Activated T-helper 1 cell treated with Interleukin-2 at 50 U/mL for 16 hours (primary cell): ENCODE results near the gene PRKN.

Source experiments
- DNase-seq: peaks from one replicate; pipeline ENCODE4 v3.0.0-alpha.2; 2020; ENCODE audit warnings: low read depth

Gene PRKN

DNA sequence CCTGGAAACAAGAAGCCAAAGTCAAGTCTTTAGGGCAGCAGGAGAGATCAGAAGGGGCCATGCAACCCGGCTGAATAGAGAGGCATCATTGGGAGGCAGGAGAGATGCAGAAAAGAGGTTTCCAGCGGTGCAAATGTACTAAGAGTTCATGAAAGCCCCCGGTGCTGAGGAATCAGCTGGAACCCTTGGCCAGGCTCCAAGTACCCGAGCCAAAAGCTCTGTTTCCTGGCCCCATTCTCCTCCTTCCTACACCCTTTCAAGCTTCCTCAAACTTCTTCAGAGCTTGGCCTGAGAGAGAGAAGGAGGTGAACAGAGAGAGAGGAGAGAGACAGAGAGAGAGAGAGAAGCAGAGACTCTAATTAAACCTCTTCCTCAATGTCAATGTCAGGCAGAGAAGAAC is 433.5 kb downstream of the PRKN start:
- DNase-seq = no peak

DNA sequence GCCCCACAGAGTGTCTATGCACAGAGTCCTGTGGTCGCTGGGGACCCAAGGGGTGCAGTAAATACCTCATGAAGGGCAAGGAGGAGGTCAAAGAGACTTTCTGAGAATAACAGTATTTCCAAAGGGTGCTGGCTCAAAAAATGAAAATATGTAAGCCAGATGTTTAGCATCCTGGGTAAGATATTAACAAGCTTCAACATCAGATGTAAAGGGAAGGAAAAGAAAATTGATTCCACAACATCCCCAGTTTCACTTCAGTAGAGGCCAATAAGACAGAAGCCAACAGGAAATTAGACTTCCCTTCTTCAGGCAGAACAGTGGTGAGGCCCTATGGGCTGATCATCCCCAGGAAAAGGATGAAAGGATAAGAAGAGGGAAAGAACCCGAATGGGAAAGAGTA is 434.7 kb downstream of the PRKN start:
- DNase-seq = no peak

DNA sequence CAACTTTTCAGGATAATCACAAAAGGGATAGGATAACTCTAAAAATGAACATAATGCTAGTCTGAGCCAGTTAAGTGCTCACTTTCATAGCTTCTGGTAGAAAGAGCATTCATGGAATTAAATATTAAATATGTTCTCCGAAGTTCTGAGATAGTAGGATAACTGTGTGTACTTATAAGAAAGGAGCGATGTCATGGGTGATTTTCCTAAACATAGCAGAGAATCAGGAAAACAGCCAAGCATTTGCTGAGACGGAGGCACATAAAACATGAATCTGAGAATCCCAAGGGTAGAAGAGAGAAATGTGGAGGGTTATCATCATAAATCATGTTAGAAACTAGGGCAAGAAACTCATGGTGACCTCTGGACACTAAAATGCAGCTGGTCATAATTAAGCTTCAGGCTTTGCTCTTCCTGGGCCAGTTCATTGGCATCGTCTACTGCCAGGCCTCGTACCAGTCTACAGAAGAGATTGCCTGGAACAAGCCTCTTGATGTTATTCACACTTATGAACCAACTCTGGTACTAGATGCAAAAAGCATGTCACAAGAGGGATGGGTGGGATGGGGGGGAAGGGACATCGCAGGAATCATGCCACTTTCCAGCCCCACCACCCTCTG is 436.6 kb downstream of the PRKN start:
- no peak for DNase-seq

DNA sequence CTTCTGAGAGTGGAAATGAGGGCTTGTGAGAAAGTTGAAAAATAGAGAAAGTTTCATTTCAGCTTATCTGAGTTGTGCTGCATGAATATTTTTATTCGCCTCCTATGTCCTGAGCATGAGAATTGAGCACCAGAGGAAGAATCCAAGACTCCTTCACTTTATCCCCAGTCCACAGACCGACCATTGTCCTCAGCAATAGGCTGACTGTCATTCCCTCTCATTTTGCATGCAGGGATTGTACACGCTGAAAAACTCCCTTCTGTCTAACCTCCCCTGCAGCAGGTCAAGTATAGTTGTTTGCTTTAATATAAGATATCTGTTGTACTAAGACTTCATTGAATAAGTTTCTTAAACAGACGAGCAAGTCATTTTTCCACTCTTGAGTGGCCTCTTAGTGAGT is 437.6 kb downstream of the PRKN start:
- DNase-seq = no peak

DNA sequence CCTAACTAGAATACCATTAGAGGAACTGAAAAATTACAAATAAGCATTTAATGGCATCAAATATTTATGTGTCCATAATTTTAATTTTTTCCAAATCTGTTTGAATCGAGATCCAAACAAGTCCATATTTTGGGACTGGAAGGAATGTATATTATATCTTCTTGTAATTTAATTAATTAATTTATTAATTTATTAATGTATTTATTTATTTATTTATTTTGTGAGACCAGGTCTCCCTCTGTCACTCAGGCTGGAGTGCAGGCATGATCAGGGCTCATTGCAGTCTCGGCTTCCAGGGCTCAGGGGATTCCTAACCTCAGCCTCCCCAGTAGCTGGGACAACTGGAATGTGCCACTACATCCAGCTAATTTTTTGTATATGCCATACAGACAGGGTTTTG is 453.6 kb downstream of the PRKN start:
- DNase-seq = no peak

DNA sequence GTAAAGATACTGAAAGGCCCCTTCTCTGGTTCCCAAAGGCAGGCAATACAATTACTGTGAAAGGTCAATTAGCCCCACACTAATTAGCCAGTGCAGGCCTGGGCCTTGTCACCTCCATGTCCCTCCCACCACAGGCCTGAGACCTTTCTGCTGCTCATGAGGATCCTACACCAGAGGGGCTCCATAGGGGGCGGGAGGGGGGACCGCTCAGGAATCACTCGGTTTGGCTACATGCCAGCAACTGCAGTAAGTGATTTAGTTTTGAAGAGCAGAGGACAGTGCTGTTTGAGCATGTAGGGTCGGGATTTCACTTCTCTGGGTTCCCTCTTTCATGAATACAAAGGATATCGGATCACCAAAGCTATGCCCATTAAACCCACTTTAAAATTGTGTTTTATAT is 455.6 kb downstream of the PRKN start:
- no peak for DNase-seq

DNA sequence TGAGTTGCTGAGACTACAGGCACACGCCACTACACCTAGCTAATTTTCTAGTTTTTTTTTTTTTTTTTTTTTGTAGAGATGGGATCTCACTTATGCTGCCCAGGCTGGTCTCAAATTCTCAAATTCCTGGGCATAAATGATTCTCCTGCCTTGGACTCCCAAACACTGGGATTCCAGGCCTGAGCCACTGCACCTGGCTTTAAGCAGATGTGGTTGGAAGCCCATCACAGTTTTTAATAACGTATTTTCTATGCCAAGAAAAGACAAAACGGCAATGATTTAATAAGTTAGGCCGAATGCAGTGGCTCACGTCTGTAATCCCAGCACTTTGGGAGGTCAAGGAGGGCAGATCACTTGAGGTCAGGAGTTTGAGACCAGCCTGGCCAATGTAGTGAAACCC is 456.6 kb downstream of the PRKN start:
- DNase-seq = no peak

DNA sequence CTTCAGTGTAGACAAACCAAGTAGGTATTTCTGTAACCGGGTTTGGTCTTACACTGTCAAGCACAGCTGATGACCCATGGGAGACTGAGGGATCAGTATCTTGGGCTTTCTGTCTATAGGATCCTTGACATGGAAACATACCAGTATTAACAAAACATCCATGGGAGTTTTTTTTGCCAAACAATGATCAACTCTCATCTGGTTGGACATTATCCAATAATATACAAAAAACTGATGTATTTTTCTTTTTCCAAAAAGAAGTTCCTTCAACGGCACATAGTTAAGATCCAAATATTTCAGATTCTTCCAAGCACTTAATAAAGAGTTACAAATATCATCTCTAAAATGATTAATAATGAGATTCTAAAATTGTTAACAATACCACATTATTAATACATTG is 459.9 kb downstream of the PRKN start:
- no peak for DNase-seq

DNA sequence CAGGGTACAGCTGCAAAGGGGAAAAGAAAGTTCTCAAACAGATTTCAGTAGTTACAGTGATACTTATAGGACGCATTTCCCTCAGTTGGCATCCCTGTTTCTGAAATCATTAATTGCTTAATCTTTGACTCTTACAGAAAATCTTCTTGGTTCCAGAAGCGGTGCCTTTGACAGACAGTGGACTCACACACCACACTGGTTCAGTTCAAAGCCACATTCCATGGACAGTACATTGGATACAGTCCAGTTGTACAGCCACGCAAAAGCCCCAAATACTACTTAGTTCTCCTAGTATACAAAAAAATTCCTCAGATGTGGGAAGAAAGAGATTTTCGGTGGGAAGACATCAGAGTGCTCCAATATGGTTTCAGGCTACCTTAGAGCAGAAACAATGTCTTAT is 460.4 kb downstream of the PRKN start:
- DNase-seq = no peak

DNA sequence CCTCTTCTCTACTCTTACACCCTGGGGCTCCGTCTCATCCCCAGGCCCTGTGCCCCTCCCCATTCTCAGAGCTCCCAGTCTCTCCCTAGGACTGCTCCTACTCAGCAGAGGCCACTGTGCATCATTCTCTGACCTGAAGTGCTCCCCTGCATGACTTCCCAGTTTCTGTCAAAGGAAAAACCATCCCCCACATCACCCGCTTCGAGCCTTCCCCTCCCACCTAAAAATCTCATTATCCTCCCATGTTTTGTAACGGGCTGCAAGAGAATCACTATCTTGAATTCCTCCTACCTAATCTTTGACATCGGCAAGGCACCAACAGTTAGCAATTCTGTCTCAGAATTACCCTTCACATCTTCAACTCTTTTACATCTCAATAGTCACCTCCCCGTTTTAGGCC is 463.0 kb downstream of the PRKN start:
- DNase-seq = no peak

DNA sequence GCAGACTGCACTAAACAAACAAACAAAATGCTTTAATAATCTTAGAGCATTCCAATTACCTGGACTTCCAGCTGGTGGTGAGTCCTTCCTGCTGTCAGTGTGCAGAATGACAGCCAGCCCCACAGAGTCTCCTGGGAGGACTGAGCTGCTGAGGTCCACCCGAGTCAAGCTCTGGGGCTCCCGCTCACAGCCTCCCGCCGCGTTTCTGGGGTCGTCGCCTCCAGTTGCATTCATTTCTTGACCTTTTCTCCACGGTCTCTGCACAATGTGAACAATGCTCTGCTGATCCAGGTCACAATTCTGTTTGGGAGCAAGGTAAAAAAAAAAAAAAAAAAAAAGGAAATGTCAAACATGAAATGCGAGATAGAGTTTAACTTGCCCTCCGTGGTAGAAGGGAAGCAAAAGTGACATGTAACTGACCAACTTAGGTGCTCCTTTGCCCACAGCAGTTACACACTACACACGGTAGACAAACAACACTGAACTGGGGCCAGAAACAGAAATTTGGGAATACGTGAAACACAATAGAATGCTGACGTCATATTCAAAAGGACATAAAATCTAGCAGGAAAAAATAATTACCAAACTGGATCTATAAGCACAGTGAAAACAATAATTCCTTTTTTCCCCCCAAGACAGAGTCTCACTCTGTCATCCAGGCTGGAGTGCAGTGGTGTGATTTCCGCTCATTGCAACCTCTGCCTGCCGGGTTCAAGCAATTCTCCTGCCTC is 464.9 kb downstream of the PRKN start:
- DNase-seq = no peak

DNA sequence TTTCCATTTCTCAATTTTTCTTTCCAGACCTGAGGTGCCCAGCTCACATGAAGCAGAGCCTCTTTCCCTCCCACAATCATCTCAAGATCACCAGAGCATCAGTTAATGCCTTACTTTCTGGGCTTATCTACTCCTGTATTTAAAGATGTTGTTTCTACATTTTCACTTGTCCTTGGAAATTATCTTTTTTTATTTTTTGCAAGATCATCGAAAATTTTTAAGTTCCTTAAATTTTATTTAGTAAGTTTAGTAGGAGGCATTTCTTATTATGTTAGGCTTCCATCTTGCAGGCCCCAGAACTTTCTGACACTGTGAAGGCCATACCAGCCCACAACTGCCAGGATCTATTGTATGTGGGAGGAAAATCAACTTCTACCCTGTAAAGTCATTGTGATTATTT is 466.0 kb downstream of the PRKN start:
- DNase-seq = no peak

DNA sequence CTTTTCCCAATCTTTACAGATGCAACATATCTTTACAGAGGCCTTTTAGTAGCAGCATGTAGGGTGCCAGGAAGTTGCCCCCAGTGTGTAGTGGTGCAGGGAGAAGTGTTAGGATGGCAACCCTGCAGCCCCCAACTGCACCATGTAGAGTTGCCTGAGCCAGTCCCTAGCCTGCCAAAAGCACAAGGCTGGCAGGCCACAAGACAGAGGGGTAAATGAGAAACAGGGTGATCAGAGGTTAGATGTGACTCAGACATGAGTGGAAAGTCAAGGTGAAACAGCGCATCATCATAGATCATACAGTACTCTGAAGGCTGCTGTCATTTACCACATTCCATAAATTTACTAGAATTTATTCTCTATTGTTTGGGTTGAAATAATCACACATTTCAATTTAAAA is 467.5 kb downstream of the PRKN start:
- DNase-seq = no peak

DNA sequence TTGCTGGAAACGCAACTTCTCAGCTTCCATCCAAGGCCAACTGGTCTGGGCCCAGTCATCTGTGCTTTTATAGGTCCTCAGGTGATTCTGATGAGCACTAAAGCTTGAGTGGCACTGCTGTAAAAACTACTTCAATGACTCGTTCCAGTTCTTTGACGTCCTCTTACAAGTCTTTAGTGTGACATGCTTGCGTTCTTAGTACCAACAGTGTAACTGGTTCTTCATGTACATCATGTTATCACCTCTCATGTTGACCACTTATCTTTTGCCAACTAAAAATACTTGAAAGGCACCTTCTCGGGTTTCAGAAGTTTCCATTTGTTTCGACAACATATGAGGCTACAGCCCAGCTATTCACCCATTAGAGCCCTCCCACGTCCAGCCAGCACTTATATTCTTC is 468.9 kb downstream of the PRKN start:
- no peak for DNase-seq

DNA sequence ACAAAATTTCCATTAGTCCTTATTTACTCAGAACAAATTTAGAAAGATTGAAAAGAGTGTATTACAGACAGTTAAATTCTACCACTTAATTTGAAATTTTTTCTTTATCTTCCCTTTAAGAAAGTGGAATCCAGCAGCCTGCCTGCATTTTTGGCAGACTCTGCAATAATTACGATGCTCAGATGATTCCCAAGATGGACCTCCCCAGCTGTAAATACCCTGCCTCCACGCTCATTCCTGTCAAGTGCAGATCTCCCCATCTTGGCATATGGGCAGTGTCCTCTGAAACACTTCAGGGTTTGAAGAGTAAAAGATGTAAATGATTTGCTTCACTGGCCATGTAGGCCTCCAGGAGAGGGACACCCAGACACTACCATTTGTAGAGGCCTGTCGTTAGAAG is 471.2 kb downstream of the PRKN start:
- DNase-seq = no peak

DNA sequence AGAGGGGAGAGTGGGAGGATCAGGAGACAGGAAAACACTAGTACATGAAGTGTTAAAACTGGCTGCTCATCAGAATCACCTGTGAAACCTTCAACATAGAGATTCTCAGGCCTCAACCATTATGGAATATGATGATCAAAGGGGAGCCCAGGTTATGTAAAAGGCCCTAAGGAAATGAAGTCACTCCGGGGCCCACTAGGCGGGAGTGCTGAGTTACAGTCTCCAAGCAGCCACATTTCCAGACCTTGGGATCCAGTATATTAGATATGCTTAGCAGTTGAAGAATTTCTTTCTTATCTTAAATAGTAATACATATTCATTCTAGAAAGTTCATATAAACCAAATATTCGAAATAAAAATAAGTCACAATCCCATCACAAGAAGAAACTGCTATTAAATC is 476.3 kb downstream of the PRKN start:
- DNase-seq = no peak

DNA sequence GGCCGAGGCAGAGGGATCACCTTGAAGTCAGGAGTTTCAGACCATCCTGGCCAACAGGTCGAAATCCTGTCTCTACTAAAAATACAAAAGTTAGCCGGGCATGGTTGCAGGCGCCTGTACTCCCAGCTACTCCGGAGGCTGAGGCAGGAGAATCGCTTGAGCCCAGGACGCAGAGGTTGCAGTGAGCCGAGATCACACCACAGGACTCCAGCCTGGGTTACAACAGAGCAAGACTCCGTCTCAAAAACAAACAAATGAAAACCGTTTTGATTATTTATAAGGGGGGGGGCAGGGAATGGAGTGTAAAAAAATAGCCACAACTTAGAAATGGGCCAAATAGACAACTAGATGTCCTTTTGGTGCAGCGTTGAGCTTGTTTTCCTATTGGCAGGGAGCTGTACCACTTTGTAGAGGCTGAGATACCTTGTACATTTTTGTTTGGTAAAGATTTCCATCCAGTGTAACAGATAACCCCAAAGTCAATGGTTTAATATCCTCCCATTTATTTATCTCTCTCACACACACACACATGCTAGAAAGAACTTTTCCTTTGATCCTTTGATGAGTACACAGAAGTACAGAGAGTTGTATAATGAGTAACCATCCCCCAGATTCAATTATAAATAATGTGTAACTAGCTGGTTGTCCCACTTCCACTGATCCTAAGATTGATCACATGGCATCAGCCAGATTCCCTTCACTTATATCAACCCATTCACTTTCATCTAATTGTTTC is 477.5 kb downstream of the PRKN start:
- DNase-seq = no peak

DNA sequence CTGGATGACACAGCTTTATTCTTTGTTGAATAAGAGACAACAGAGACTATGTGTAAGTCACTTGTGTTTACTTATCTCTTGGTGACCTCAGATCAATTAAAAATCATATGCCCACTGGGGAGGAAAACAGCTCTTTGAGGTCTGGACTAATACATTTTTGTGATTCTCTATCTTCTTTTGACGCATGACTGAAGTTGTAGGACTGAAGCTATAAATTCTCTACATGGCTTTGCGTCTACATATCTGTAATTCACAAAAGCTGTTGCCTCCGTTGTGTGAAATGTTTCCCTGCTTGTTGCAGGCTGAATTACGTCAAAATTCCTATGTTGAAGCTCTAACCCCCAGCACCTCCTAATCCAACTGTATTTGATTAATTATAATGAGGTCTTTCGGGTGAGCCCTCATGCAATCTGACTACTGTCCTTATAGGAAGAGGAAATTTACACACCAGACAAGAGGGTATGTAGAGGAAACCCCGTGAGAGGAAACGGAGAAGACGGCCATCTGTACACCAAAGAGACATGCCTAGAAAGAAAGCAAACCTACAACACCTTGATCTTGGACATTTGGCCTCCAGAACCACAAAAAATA is 481.6 kb downstream of the PRKN start:
- no peak for DNase-seq

DNA sequence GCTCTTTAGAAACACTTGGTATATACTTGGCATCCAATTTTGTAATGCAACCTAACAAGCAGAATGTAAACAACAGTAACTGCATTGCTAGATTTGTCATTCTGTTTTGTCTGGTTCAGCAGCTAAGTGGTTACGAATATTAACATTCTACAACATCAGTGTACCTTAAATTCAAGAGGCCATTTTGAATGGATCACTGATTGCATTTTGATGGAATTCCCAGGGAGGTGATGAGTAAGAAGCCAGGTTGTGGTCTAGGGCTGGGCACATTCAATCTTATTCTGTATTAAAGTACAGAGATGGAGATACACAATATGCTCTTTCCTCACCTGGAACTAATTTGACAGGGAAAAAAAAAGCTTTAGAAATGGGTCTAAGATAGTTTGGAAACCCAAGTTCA is 483.5 kb downstream of the PRKN start:
- no peak for DNase-seq

DNA sequence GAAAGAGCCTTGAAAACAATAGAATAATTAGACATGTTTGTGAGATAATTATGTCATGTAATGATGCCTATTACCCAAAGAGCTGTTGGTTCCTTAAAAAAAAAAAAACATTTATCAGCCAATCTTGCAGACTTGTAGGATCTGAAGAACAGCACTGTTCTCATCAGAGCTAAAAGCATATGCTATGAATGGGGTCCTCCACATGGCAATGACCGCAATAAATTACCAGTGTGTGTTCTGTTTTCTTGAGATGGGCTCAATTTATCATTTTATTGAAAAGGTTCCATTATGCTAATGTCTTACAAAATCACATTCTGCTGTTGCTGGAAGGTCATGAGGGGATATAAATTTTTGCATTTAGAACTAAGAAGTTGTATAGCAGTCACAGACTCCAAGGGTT is 484.7 kb downstream of the PRKN start:
- no peak for DNase-seq

DNA sequence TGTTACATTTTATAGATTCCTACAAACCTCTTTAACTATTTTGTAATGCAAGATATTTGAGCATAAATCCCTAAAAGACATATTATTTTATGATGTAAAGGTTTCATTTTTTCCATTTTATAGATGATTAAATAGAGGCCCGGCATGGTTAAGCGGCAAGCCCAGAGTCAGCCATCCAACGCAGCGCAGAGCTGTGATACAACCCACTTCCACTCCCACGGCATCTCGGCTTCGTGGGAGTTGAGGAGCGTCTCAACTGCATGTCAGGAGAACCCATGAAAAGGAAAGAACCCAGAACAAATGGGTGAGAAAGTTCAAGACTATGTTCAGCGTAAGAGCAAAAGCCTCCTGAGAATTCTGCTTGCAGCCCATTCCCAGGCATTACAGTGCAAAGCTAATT is 488.2 kb downstream of the PRKN start:
- no peak for DNase-seq

DNA sequence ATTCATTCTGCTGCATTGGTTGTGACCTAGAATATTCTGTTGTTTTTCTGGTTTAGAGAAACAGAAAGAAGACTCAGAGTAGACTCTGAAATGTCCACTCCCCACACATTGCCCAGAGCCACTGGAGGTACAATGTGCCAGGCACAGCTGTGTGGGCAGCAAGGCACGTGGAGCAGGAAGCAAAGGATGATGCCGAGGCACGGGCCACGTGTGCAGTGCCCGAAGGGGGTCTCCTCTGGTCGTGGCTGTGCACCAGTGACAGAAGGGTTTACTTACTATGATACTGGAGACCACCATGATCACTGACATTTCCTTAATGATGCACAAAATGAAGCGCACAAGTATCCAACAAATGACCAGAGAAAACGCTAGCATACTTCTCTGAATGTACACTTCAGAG is 488.9 kb downstream of the PRKN start:
- no peak for DNase-seq

DNA sequence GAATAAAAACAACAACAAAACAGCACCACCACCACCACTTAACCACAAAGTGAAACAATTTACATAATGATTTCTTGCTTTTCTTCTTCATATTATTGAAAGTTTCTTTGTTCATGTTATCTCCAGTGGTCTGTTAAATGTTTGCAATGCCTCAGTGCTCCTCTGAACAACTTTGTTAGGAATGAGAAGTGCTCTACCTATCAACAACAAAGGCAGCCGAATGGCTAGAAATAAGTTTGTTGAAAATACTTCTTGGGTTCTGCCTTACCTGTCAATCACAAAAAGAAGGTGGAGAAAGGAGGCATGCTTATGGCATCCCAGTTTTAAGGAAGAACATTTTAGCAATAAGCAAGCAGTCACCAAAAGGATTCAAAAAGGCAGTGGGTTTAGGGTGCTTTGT is 490.2 kb downstream of the PRKN start:
- no peak for DNase-seq
